Measurements from ENCODE around the gene ZPR1. TPM values are rescaled to one million over a fixed set of nuclear protein-coding genes. Genes with fewer than 3 reads are reported as not detected.

Gene ZPR1
- total RNA-seq, 4 donors from 2014 or later: 13.1 to 20.9 (median 16.4) TPM

- WGBS, 2 donors (ENCODE audit: low coverage in 1 of 2): 78% methylated on average over 15 of the region's 16 CpGs; no CpG with 5 or more reads in 1 of the 2 donors
- Histone ChIP-seq H3K4me1 (no peaks in the 10 kb centered on the region), H3K36me3 (no peaks in the 10 kb centered on the region), H3K27me3 (no peaks in the 10 kb centered on the region), H3K9me3 (no peaks in the 10 kb centered on the region), H3K27ac (no peak overlapping the region), H3K4me3 (no peak overlapping the region)
- no peak for DNase-seq
- TF ChIP-seq POLR2AphosphoS5 (IDR thresholded peaks at IDR 0.05) (no peak), CTCF (IDR thresholded peaks at IDR 0.05) (no peak), EP300 (IDR thresholded peaks at IDR 0.05; ENCODE audit: low read depth) (no peak), POLR2A (IDR thresholded peaks at IDR 0.05) (no peak)
- intact Hi-C loops (cut with DNase I; ENCODE audit: low total_unique reads): no loop called here
- in situ Hi-C loops (cut with MboI; ENCODE audit: low pct_ligation_motif_present in 1 of 4, low pct_unique_long_range_greater_than_20kb in 1 of 4, low sequenced_read_pairs in 3 of 4): no loop called here
These were observed 41.1 kb upstream of the ZPR1 start for GRCh38 chr11:116828632-116829524.

GRCh38 chr11:116827461-116827860 is 39.6 kb upstream of the ZPR1 start:
- H3K4me1 ChIP-seq: no peaks in the 10 kb centered on the region
- no peak for DNase-seq
- H3K9me3 ChIP-seq: no peaks in the 10 kb centered on the region
- no peak overlapping the region for H3K27ac ChIP-seq
- whole genome bisulfite sequencing, 2 donors (ENCODE audit: low coverage in 1 of 2): 93% methylated on average over 6 of the region's 6 CpGs; no CpG with 5 or more reads in 1 of the 2 donors
- intact Hi-C loops (cut with DNase I; ENCODE audit: low total_unique reads): no loop called here
- H3K36me3 ChIP-seq: no peaks in the 10 kb centered on the region
- H3K4me3 ChIP-seq: no peak overlapping the region
- in situ Hi-C loops (cut with MboI; ENCODE audit: low pct_ligation_motif_present in 1 of 4, low pct_unique_long_range_greater_than_20kb in 1 of 4, low sequenced_read_pairs in 3 of 4): no loop called here
- no peaks in the 10 kb centered on the region for H3K27me3 ChIP-seq
- no peak for TF ChIP-seq POLR2AphosphoS5 (IDR thresholded peaks at IDR 0.05)
- no peak for TF ChIP-seq CTCF (IDR thresholded peaks at IDR 0.05)
- no peak for TF ChIP-seq EP300 (IDR thresholded peaks at IDR 0.05; ENCODE audit: low read depth)
- TF ChIP-seq POLR2A (IDR thresholded peaks at IDR 0.05): no peak

- DNase-seq: no peak
- H3K4me1 ChIP-seq: no peaks in the 10 kb centered on the region
- no peak overlapping the region for H3K4me3 ChIP-seq
These were observed 39.1 kb upstream of the ZPR1 start for GRCh38 chr11:116826751-116827431.

More at GRCh38 chr11:116826751-116827431, 39.1 kb upstream of the ZPR1 start:
- TF ChIP-seq POLR2A (IDR thresholded peaks at IDR 0.05) (no peak), POLR2AphosphoS5 (IDR thresholded peaks at IDR 0.05) (no peak), EP300 (IDR thresholded peaks at IDR 0.05; ENCODE audit: low read depth) (no peak), CTCF (IDR thresholded peaks at IDR 0.05) (no peak)
- 79% methylated on average over 5 of the region's 9 CpGs; no CpG with 5 or more reads in 1 of the 2 donors for WGBS, 2 donors (ENCODE audit: low coverage in 1 of 2)
- H3K27ac ChIP-seq: no peak overlapping the region
- no peaks in the 10 kb centered on the region for H3K27me3 ChIP-seq
- in situ Hi-C loops (cut with MboI; ENCODE audit: low pct_ligation_motif_present in 1 of 4, low pct_unique_long_range_greater_than_20kb in 1 of 4, low sequenced_read_pairs in 3 of 4) (no loop called here), intact Hi-C loops (cut with DNase I; ENCODE audit: low total_unique reads) (no loop called here)
- H3K9me3 ChIP-seq: no peaks in the 10 kb centered on the region
- no peaks in the 10 kb centered on the region for H3K36me3 ChIP-seq

Data from transverse colon (tissue), 4 donors.